ENCODE measurements around the gene GRK5.

DNA sequence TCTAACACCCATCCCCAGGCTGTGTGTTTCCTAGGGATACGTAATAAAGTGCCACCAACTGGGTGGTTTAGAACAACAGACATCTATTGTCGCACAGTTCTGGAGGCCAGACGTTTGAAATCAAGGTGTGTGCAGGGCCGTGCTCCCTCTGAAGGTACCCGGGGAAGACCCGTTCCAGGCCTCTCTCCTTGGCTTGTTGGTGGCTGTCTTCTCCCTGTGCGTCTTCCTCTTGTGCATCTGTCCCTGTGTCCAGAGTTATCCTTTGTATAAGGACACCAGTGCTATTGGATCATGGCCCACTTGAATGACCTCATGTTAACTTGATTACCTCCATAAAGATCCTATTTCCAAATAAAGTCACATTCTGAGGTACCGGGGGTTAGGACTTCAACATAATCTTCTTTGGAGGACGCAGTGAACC lies 15.6 kb downstream of the GRK5 start:
- TF ChIP-seq, protein P1, sequence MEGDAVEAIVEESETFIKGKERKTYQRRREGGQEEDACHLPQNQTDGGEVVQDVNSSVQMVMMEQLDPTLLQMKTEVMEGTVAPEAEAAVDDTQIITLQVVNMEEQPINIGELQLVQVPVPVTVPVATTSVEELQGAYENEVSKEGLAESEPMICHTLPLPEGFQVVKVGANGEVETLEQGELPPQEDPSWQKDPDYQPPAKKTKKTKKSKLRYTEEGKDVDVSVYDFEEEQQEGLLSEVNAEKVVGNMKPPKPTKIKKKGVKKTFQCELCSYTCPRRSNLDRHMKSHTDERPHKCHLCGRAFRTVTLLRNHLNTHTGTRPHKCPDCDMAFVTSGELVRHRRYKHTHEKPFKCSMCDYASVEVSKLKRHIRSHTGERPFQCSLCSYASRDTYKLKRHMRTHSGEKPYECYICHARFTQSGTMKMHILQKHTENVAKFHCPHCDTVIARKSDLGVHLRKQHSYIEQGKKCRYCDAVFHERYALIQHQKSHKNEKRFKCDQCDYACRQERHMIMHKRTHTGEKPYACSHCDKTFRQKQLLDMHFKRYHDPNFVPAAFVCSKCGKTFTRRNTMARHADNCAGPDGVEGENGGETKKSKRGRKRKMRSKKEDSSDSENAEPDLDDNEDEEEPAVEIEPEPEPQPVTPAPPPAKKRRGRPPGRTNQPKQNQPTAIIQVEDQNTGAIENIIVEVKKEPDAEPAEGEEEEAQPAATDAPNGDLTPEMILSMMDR (conservative IDR thresholded peaks at IDR 0.05) = no peak
- no peak for TF ChIP-seq EZH2 (IDR thresholded peaks at IDR 0.05; ENCODE audit: low read depth)

All from PC-9 (cell line).